Neural progenitor cell (in vitro differentiated cells): Measurements from ENCODE around the gene ULK4.

ENCODE experiments used
- EZH2 ChIP-seq: fragments of 200-600 bp; sonication (generic); IDR thresholded peaks from 2 replicates; pipeline ENCODE4 v1.6.1; 2017; ENCODE audit warnings: antibody characterized with exemption, mild to moderate bottlenecking, moderate library complexity
- EZH2phosphoT487 ChIP-seq: fragments of 200-600 bp; sonication (generic); IDR thresholded peaks from 2 replicates; pipeline ENCODE4 v1.6.1; 2017; ENCODE audit warnings: antibody characterized with exemption
- TF ChIP-seq, protein P1 (sequence below): fragments of 200-600 bp; sonication (generic); IDR thresholded peaks from 2 replicates; pipeline ENCODE4 v1.5.1; 2017; ENCODE audit warnings: antibody characterized with exemption, mild to moderate bottlenecking

DNA sequence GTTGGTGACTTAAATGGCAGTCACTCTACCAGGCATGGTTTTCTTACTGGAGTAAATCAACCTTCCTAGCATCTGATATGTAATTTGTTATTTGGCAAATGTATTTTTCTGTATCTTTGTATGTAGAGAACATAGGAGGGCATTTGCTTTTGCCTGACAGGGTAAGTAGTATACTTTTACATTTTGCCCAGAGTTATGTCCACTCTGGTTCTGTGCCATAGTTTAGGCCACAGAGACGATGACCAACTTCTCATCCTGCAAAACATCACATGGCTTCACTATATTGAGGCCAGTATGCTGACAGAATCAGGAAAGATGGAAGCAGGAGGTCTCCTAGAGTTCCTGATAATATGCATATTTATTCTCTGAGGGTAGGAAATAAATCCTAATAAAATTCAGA, 23.1 kb upstream of the ULK4 start:
- TF ChIP-seq, protein P1, sequence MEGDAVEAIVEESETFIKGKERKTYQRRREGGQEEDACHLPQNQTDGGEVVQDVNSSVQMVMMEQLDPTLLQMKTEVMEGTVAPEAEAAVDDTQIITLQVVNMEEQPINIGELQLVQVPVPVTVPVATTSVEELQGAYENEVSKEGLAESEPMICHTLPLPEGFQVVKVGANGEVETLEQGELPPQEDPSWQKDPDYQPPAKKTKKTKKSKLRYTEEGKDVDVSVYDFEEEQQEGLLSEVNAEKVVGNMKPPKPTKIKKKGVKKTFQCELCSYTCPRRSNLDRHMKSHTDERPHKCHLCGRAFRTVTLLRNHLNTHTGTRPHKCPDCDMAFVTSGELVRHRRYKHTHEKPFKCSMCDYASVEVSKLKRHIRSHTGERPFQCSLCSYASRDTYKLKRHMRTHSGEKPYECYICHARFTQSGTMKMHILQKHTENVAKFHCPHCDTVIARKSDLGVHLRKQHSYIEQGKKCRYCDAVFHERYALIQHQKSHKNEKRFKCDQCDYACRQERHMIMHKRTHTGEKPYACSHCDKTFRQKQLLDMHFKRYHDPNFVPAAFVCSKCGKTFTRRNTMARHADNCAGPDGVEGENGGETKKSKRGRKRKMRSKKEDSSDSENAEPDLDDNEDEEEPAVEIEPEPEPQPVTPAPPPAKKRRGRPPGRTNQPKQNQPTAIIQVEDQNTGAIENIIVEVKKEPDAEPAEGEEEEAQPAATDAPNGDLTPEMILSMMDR: no peak
- TF ChIP-seq EZH2 (no peak), EZH2phosphoT487 (no peak)
